GM12801 (cell line): ENCODE data around the gene CRADD.

Experiments
- CTCF ChIP-seq: IDR thresholded peaks from one replicate; pipeline ENCODE4 v1.5.1; 2011; ENCODE audit warnings: control low read depth; ENCODE audit not compliant: insufficient read length; ENCODE audit errors: extremely low read depth

CRADD gene

GRCh38 chr12:93925585-93926205 lies 248.5 kb downstream of the CRADD start:
- TF ChIP-seq CTCF = no peak

- TF ChIP-seq CTCF = no peak
Observed at GRCh38 chr12:93926237-93926636, 249.1 kb downstream of the CRADD start.

GRCh38 chr12:93937812-93938211 lies 260.6 kb downstream of the CRADD start:
- no peak for TF ChIP-seq CTCF

GRCh38 chr12:93938317-93938716 lies 261.1 kb downstream of the CRADD start:
- TF ChIP-seq CTCF = no peak

GRCh38 chr12:93938931-93939330 lies 261.8 kb downstream of the CRADD start:
- TF ChIP-seq CTCF = no peak

- TF ChIP-seq CTCF = no peak
Observed at GRCh38 chr12:93939641-93940325, 262.6 kb downstream of the CRADD start.

GRCh38 chr12:93943780-93944179 lies 266.6 kb downstream of the CRADD start:
- TF ChIP-seq CTCF = no peak
